Left forelimb (tissue), 1 donor: ENCODE measurements around the gene RTF1.

Source experiments
- DNase-seq: peaks from one replicate; pipeline ENCODE4 v3.0.0-alpha.2; 2018; ENCODE audit warnings: low spot score

RTF1 gene

DNA sequence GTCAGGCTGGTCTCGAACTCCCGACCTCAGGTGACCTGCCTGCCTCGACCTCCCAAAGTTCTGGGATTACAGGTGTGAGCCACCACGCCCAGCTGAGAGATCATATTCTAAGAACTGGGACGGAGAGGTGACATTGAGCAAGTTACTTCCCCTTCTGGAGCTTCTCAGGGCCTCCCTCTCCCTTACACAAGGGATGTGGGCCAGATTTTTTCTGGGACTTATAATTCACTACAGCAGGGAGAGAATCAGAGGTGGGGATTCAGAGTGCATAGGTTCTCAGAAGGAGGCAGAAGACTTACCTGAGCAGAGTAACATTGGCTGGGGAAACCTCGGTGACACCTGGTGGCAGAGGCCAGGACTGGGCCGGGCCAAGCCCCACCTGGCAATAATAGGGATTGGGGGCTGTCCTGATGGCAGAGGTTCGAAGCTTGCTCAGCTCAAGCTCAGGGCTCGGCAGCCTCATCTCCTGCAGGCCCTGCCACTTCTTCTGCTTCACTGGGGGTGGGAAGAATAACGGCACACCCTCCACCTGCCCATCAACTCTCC, 90.0 kb downstream of the RTF1 start:
- no peak for DNase-seq

DNA sequence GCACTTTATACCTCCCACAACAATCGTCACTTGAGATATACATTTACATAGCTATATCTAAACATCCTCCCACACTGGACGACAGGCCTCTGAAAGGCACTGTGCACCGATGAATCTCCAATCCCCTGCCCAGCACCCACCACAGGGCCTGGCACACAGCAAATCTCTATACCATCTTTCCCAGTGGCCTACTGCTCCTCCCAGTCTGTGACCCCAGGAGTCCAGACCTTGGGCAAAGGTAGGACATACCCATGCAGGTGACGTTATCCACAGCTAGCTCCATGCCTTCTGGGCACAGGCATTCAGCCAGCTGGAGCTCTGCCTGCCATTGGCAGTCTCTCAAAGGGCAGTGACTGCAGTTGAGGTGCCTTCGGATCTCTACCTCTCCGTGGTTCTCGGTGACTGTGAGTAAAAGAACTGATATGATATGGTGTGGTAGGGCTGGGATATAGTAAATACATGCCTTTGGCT, 91.0 kb downstream of the RTF1 start:
- DNase-seq: no peak

GRCh38 chr15:41510728-41511127, 93.8 kb downstream of the RTF1 start:
- no peak for DNase-seq

- no peak for DNase-seq
These were observed 94.5 kb downstream of the RTF1 start for GRCh38 chr15:41511331-41511898.

DNA sequence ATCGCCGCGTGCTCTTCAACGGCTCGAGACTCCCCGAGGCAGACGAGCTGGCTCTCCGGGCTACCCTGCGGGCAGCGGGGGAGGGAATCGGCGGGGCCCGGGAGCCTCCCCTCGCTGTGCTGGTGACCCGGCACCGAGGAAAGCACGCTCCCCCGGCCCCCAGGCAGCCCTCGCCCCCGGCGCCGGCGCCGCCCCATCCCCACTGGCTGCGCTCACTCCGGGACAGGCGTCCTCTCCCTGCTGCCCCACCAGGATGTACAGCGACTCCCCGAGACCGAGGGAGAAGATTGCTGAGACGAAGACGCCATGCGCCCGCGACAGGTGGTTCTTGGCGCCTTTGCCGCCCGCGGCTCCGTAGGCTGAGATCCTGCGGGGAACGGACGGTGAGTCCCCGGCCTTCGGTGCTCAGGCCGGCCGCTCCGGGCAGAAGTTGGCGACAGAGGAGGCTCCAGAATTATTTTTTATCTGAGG, 95.0 kb downstream of the RTF1 start:
- DNase-seq: no peak

GRCh38 chr15:41512512-41512939, 95.6 kb downstream of the RTF1 start:
- DNase-seq: no peak

DNA sequence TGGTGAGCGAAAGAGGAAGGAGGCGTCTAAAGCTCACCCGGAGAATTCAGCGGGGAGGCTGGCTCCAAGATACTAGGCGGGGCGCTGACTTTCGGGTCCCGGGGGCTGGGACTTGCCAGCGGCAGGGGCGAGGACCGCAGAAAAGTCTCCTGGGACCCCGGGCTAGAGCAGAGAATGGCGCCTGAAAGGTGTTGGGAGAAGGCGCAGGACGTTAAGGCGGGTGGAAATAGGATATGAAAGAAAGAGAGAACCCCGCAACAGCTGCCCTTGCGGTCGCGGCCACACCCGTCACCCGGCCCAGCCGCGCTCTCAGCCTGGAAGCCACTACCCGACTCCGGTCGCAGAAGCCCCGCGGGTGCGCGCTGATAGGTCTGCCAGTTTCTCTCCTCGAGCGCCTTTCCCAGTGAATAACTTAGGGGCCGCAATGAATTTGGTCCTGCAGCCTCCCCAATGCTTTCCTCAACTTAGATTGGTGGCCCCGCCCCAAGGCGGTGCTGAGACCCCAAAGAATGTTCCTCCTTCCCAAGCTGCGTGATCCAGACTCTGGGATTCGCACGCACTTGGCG, 96.1 kb downstream of the RTF1 start:
- DNase-seq: no peak

GRCh38 chr15:41513506-41514227, 96.8 kb downstream of the RTF1 start, which contains the start of gene LTK:
Gene LTK, minus strand, starts transcription at chr15:41513827. Its CDS starts 118 bp downstream, at chr15:41513709.
- no peak for DNase-seq

DNA sequence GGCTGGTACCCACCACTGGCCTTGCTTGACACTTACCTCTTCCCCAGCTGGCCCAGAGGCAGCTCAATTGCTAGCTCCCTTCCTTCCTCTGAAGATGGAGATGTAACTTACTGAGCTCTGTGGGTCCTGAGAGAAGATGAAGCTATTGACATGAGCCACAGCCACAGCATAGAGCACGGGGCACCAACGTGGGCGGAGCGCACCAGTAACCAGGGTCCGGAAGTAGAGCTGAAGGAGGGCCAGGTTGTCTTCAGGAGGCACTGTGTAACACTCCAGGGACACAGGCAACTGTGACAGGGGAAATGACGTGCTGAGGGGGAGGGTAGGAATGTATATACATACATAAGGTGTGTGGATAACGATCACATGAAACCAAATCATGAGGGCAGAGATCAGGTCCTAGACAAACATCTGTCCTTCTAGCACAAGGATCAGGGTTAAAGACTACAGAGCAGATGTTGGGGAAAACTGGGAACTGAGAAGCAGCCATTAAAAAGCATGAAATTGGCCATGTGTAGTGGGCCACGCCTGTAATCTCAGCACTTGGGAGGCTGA, 101.1 kb downstream of the RTF1 start:
- DNase-seq: no peak

DNA sequence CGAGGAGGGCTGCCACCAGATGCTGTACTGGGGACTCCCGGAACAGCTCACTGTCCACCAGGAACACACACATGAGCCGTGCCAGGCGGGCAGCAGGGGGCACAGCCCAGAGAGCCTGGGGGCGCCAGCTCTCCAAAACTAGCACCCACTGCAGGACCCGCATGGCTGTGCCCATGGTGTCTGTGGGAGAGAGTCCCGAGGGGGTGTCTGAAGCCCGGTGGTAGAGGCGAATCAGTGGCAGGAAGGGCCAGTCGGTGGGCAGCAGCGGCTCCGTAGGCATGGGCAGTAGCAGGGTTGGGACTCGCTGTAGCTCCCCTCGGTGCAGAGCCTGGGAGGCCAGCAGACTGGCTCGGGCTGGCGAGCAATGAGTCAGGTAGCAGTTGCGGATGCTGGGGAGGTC, 103.7 kb downstream of the RTF1 start:
- no peak for DNase-seq

GRCh38 chr15:41521614-41522013, 104.7 kb downstream of the RTF1 start:
- no peak for DNase-seq

- no peak for DNase-seq
These were observed 106.2 kb downstream of the RTF1 start for GRCh38 chr15:41523097-41523496.

DNA sequence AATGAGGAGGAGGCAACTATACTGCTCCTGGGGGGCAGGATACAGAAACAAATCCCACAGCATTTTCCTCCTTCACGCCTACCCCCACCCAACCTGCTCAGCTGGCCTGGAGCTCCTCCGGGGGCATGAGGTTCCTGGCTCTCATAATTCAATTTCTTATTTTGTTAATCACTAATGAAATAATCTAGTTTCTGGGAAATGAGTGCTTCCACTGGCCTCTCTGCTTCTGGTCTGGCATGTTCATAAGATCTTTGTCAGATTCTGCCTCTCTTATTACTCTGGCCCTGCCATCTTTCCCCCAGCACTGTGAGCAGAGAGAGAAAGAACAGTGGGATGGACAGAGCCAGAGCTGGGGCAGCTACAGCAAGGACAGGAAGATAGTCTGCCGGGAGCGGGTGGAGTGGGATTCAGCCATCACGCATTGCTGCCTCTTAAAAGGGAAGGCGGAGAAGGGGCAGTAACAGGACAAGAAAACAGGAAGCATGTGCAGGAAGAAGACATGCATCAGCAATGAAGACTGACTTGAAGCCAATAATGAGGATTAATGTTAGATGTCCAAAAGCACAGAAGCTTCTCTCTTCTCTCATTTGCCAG, 113.6 kb downstream of the RTF1 start:
- no peak for DNase-seq
